WTC11 (cell line): ENCODE measurements around the gene MS4A14.

Experiments
- AFF4 ChIP-seq: sonication (generic); formaldehyde crosslinking; IDR thresholded peaks from 2 replicates; pipeline ENCODE4 v1.8.1; 2023; ENCODE audit warnings: mild to moderate bottlenecking, missing genetic modification reagents, borderline replicate concordance
- MAX ChIP-seq: sonication (generic); formaldehyde crosslinking; IDR thresholded peaks from 2 replicates; pipeline ENCODE4 v1.8.0; 2022; ENCODE audit warnings: mild to moderate bottlenecking, missing genetic modification reagents
- ZBTB21 ChIP-seq: sonication (generic); formaldehyde crosslinking; IDR thresholded peaks from 2 replicates; pipeline ENCODE4 v1.8.1; 2023; ENCODE audit warnings: mild to moderate bottlenecking, missing genetic modification reagents, borderline replicate concordance
- ZNF232 ChIP-seq: sonication (generic); formaldehyde crosslinking; IDR thresholded peaks from 2 replicates; pipeline ENCODE4 v1.8.0; 2022; ENCODE audit warnings: mild to moderate bottlenecking, missing genetic modification reagents
- ZNF281 ChIP-seq: sonication (generic); formaldehyde crosslinking; IDR thresholded peaks from 2 replicates; pipeline ENCODE4 v1.8.0; 2023; ENCODE audit warnings: mild to moderate bottlenecking, missing genetic modification reagents
- ZNF416 ChIP-seq: fragments of 250-450 bp; sonication (Bioruptor Pico); IDR thresholded peaks from 2 replicates; pipeline ENCODE4 v1.9.0; 2021; ENCODE audit warnings: mild to moderate bottlenecking, inconsistent platforms
- TF ChIP-seq, protein P1 (sequence below): fragments of 200-600 bp; IDR thresholded peaks from 2 replicates; pipeline ENCODE4 v1.8.0; 2022; ENCODE audit warnings: antibody characterized with exemption
- TF ChIP-seq, protein P2 (sequence below): sonication (generic); formaldehyde crosslinking; IDR thresholded peaks from 2 replicates; pipeline ENCODE4 v1.8.1; 2022; ENCODE audit warnings: low read depth, mild to moderate bottlenecking, moderate library complexity, missing genetic modification reagents, borderline replicate concordance
- TF ChIP-seq, protein P3 (sequence below): sonication (generic); formaldehyde crosslinking; IDR thresholded peaks from 2 replicates; pipeline ENCODE4 v1.8.1; 2022; ENCODE audit warnings: missing genetic modification reagents, borderline replicate concordance
- TF ChIP-seq, protein P4 (sequence below): sonication (generic); formaldehyde crosslinking; IDR thresholded peaks from 2 replicates; pipeline ENCODE4 v1.8.1; 2022; ENCODE audit warnings: low read depth, missing genetic modification reagents, borderline replicate concordance
- TF ChIP-seq, protein P5 (sequence below): sonication (generic); formaldehyde crosslinking; IDR thresholded peaks from 2 replicates; pipeline ENCODE4 v1.8.1; 2023; ENCODE audit warnings: mild to moderate bottlenecking, missing genetic modification reagents, moderate library complexity

DNA sequence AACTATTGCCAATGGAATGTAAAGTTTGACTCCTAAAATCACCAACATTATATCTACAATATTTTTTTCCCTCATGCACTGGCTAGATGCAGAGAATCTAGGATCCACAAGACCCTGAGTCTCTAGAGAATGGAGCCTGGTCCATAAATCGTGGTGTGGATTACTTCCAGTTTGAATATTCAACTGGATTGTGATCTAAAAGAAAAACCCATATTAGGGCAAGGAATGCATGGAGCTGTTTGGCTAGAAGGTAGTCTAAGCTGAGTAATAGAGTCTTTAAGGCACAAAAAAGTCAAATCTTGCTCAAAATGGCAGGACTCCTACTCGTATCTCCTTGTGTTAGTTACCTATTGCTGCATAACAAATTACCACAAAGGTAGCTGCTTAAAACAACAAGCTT lies 23.8 kb downstream of the MS4A14 start:
- TF ChIP-seq, protein P1, sequence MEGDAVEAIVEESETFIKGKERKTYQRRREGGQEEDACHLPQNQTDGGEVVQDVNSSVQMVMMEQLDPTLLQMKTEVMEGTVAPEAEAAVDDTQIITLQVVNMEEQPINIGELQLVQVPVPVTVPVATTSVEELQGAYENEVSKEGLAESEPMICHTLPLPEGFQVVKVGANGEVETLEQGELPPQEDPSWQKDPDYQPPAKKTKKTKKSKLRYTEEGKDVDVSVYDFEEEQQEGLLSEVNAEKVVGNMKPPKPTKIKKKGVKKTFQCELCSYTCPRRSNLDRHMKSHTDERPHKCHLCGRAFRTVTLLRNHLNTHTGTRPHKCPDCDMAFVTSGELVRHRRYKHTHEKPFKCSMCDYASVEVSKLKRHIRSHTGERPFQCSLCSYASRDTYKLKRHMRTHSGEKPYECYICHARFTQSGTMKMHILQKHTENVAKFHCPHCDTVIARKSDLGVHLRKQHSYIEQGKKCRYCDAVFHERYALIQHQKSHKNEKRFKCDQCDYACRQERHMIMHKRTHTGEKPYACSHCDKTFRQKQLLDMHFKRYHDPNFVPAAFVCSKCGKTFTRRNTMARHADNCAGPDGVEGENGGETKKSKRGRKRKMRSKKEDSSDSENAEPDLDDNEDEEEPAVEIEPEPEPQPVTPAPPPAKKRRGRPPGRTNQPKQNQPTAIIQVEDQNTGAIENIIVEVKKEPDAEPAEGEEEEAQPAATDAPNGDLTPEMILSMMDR, result no peak
- TF ChIP-seq AFF4 (CRISPR knock-in tag), result no peak
- no peak for TF ChIP-seq ZBTB21 (CRISPR knock-in tag)
- TF ChIP-seq ZNF416, result no peak
- TF ChIP-seq MAX, result no peak
- TF ChIP-seq ZNF281 (CRISPR knock-in tag), result no peak
- TF ChIP-seq, protein P2, sequence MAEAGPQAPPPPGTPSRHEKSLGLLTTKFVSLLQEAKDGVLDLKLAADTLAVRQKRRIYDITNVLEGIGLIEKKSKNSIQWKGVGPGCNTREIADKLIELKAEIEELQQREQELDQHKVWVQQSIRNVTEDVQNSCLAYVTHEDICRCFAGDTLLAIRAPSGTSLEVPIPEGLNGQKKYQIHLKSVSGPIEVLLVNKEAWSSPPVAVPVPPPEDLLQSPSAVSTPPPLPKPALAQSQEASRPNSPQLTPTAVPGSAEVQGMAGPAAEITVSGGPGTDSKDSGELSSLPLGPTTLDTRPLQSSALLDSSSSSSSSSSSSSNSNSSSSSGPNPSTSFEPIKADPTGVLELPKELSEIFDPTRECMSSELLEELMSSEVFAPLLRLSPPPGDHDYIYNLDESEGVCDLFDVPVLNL, result no peak
- TF ChIP-seq, protein P3, sequence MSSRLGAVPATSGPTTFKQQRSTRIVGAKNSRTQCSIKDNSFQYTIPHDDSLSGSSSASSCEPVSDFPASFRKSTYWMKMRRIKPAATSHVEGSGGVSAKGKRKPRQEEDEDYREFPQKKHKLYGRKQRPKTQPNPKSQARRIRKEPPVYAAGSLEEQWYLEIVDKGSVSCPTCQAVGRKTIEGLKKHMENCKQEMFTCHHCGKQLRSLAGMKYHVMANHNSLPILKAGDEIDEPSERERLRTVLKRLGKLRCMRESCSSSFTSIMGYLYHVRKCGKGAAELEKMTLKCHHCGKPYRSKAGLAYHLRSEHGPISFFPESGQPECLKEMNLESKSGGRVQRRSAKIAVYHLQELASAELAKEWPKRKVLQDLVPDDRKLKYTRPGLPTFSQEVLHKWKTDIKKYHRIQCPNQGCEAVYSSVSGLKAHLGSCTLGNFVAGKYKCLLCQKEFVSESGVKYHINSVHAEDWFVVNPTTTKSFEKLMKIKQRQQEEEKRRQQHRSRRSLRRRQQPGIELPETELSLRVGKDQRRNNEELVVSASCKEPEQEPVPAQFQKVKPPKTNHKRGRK (CRISPR knock-in tag), result no peak
- TF ChIP-seq, protein P4, sequence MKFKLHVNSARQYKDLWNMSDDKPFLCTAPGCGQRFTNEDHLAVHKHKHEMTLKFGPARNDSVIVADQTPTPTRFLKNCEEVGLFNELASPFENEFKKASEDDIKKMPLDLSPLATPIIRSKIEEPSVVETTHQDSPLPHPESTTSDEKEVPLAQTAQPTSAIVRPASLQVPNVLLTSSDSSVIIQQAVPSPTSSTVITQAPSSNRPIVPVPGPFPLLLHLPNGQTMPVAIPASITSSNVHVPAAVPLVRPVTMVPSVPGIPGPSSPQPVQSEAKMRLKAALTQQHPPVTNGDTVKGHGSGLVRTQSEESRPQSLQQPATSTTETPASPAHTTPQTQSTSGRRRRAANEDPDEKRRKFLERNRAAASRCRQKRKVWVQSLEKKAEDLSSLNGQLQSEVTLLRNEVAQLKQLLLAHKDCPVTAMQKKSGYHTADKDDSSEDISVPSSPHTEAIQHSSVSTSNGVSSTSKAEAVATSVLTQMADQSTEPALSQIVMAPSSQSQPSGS, result no peak
- TF ChIP-seq, protein P5, sequence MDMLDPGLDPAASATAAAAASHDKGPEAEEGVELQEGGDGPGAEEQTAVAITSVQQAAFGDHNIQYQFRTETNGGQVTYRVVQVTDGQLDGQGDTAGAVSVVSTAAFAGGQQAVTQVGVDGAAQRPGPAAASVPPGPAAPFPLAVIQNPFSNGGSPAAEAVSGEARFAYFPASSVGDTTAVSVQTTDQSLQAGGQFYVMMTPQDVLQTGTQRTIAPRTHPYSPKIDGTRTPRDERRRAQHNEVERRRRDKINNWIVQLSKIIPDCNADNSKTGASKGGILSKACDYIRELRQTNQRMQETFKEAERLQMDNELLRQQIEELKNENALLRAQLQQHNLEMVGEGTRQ, result no peak
- TF ChIP-seq ZNF232 (CRISPR knock-in tag), result no peak
